ENCODE results near the gene ACBD4. TPM values are rescaled to one million over a fixed set of nuclear protein-coding genes. Genes with fewer than 3 reads are reported as not detected.

ACBD4 gene
- total RNA-seq, 1 donor from 2014 or later: 11.5 TPM

DNA sequence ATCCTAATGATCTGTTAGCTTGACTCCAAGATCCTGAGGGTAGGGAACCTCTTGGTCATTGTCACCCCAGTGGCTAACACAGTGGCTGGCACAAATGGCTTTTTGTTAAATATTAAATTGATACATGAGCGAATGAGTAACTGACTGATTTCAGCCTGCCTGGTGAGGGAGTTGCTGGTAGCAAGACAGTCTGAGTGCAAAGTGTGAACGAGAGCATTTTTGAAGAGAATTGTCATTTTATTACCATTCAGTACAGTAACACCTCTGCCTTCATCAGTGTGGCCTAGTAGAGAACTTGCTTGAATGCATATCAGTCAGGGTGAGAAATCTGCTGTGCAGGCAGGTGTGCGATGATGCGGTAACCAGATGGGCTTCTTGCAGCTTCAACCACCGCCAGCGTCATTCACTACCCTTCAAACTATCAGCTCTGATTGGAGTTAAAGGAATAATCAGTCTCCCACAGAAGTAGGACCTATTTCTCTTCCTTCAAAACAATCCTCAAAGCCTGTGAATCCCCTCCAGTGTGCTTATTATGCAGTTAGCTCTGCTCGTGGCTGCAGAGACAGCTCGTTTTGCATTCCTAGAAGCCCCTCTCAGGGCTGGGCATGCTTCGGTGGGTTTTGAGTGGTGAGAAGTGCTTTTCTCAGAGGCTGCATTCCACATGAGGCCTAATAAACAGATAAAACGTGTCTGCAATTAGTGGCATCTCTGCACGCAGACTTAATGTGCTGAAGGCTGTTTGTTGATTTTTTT, 55.2 kb downstream of the ACBD4 start:
- Mint-ChIP-seq H3K36me3 (no peaks in the 10 kb centered on the region), H3K4me3 (no peak overlapping the region), H3K9me3 (no peaks in the 10 kb centered on the region), H3K27me3 (no peaks in the 10 kb centered on the region), H3K27ac (no peak overlapping the region), H3K4me1 (ENCODE audit: unreplicated experiment) (no peaks in the 10 kb centered on the region)
- TF ChIP-seq, protein P1, sequence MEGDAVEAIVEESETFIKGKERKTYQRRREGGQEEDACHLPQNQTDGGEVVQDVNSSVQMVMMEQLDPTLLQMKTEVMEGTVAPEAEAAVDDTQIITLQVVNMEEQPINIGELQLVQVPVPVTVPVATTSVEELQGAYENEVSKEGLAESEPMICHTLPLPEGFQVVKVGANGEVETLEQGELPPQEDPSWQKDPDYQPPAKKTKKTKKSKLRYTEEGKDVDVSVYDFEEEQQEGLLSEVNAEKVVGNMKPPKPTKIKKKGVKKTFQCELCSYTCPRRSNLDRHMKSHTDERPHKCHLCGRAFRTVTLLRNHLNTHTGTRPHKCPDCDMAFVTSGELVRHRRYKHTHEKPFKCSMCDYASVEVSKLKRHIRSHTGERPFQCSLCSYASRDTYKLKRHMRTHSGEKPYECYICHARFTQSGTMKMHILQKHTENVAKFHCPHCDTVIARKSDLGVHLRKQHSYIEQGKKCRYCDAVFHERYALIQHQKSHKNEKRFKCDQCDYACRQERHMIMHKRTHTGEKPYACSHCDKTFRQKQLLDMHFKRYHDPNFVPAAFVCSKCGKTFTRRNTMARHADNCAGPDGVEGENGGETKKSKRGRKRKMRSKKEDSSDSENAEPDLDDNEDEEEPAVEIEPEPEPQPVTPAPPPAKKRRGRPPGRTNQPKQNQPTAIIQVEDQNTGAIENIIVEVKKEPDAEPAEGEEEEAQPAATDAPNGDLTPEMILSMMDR (conservative IDR thresholded peaks at IDR 0.05): no peak
- no peak for DNase-seq (ENCODE audit: extremely low spot score, unreplicated experiment)

Small RNA genes lying within 50 kb of the gene (microRNA-seq; reads per million reads assigned to microRNA genes)
- gene MIR6784: not detected

Other genes with a start within 250 kb of the ACBD4 start
- gene EFTUD2, start 236.2 kb upstream of the ACBD4 start, total RNA-seq (ENCODE audit: low replicate concordance): 111 and 122 TPM in 2 replicates
- 0.10 and 0.26 TPM in 2 replicates for gene GFAP, start 220.2 kb upstream of the ACBD4 start, total RNA-seq (ENCODE audit: low replicate concordance)
- gene KIF18B, start 187.9 kb upstream of the ACBD4 start, total RNA-seq (ENCODE audit: low replicate concordance): 14.8 and 49.3 TPM in 2 replicates
- 15.6 and 76.5 TPM in 2 replicates for gene C1QL1, start 167.4 kb upstream of the ACBD4 start, total RNA-seq (ENCODE audit: low replicate concordance)
- gene DCAKD, start 84.1 kb upstream of the ACBD4 start, total RNA-seq (ENCODE audit: low replicate concordance): 40.3 and 57.5 TPM in 2 replicates
- gene NMT1, start 74.4 kb upstream of the ACBD4 start, total RNA-seq (ENCODE audit: low replicate concordance): 97.0 and 98.8 TPM in 2 replicates
- 45.8 and 56.1 TPM in 2 replicates for gene PLCD3, start 3.2 kb upstream of the ACBD4 start, total RNA-seq (ENCODE audit: low replicate concordance)
- 27.5 and 34.5 TPM in 2 replicates for gene HEXIM1, start 12.8 kb downstream of the ACBD4 start, total RNA-seq (ENCODE audit: low replicate concordance)
- 5.3 and 11.5 TPM in 2 replicates for gene HEXIM2, start 26.2 kb downstream of the ACBD4 start, total RNA-seq (ENCODE audit: low replicate concordance)
- gene FMNL1, start 86.2 kb downstream of the ACBD4 start, total RNA-seq (ENCODE audit: low replicate concordance): 1.9 and 6.0 TPM in 2 replicates
- not detected in 2 replicates for gene SPATA32, start 126.4 kb downstream of the ACBD4 start, total RNA-seq (ENCODE audit: low replicate concordance)
- 10.4 and 11.2 TPM in 2 replicates for gene MAP3K14, start 181.3 kb downstream of the ACBD4 start, total RNA-seq (ENCODE audit: low replicate concordance)

All from type B pancreatic cell (in vitro differentiated cells).